HG02943 (cell line): Measurements from ENCODE around the gene BLACAT1.

Experiments
- ATAC-seq: cut with Tn5 transposase; IDR thresholded peaks from one replicate; pipeline ENCODE4 v1.9.1; 2021; ENCODE audit warnings: mild to moderate bottlenecking, low read depth, moderate library complexity; ENCODE audit not compliant: unreplicated experiment

The BLACAT1 gene

DNA sequence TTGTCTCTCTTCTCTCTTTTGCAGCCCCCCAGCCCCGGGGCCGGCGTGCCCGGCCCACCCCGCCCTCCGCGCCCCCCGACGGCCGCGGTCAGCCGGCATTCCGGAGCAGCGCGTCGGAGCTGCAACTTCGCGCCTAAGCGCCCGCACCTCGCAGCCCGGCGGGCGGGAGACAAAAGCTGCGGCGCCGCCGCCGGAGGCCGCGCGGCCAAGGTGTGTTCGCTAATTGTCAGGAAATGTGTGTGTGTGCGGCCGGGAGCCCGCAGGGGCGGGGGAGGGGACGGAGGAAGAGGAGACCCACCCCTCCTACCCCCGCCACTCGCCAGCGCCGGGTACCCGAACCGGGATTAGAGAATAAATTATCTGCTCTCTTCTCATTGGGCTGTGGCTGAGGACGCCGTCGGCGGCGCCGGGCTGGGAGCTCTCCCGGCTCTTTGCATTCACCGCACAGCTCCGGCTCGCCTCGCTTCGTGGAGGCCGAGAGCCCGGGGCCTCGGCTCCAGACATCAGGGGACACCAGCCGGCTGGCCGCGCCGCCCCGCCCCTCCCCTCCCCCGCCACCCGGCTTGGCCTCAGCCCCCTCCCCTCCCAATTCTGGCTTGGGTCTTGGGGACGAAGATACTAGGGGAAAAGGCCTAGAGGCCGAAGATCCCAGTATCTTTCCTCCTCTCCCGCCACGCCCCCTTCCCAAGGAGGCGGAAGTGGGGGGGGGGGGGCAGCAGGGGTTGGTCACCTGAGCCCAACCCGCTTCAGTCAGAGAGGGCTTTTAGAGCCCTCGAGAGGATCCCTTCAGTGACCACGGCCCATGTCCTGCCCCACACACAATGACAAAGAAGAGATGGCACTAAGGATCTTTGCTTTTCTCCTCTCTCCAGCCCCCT, 1.3 kb upstream of the BLACAT1 start:
- no peak for ATAC-seq

GRCh38 chr1:205456383-205456867, 580 bp upstream of the BLACAT1 start:
- ATAC-seq: no peak

GRCh38 chr1:205454903-205455335, 926 bp downstream of the BLACAT1 start:
- no peak for ATAC-seq

DNA sequence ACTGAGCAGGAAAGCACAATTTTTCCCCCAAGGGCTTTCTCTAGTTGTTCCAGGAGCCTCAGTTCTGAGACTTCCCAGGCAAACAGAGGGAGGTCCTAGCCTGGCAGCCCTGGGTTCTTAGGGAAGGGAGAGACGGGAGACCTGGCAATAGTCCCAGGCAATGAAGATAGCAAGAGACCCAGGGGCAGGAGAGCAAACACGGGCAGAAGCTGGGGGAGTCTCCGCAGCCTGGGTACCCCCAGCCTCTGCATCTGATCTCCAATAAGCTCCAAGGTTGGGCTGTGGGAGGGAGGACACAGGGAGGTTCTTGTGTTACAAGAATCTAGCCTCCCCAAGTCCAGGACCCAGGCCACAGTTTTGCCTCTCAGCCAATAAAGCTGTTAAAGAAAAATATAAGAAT, 2.4 kb downstream of the BLACAT1 start:
- ATAC-seq: no peak

GRCh38 chr1:205452933-205453332, 2.9 kb downstream of the BLACAT1 start:
- ATAC-seq: no peak

DNA sequence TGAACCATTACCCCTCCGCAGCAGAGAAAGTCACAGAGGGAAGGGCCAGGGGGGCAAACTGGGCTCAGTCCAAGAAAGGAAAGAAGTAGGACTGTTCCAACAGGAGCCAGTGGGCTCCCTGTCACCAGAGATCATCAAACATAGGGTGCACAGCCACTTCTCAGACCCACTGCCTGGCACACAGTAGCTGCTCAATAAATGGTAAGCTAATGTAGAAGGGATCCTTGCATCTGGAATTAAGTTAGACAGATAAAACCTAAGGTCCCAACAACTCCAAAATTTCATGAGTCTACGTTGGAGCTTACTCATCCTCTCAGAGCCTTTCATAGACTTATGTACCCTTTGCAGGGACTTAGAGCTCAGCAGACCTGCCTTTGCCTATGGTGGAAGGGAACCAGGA, 3.5 kb downstream of the BLACAT1 start:
- ATAC-seq: no peak

GRCh38 chr1:205451759-205452164, 4.1 kb downstream of the BLACAT1 start:
- no peak for ATAC-seq

GRCh38 chr1:205451202-205451601, 4.6 kb downstream of the BLACAT1 start:
- no peak for ATAC-seq

- no peak for ATAC-seq
Observed at GRCh38 chr1:205450448-205450847, 5.4 kb downstream of the BLACAT1 start.

GRCh38 chr1:205449750-205450443, 5.9 kb downstream of the BLACAT1 start:
- no peak for ATAC-seq

DNA sequence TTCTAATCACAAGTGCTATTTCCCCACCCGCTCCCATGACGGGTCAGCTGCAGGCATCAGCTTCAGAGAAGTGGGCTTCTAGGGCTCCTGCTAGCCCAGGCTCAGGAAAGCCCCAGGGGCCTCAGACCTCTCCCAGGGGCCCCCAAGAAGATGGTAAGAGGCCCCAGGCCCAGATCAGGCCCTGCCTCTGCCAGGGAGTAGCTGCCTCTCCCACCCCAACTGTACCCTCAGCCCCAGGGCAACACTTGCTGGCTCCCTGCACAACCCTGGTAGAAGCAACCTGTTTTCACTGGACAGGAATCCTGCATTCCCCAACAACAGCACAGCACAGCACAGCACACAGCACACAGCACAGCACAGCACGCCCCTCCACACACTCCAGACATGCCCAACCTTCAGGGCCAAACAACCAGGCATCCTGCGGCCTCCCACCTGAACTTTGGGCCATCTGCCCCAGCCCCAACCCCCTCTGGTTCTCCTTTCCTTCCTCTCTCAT, 6.5 kb downstream of the BLACAT1 start:
- ATAC-seq: no peak

DNA sequence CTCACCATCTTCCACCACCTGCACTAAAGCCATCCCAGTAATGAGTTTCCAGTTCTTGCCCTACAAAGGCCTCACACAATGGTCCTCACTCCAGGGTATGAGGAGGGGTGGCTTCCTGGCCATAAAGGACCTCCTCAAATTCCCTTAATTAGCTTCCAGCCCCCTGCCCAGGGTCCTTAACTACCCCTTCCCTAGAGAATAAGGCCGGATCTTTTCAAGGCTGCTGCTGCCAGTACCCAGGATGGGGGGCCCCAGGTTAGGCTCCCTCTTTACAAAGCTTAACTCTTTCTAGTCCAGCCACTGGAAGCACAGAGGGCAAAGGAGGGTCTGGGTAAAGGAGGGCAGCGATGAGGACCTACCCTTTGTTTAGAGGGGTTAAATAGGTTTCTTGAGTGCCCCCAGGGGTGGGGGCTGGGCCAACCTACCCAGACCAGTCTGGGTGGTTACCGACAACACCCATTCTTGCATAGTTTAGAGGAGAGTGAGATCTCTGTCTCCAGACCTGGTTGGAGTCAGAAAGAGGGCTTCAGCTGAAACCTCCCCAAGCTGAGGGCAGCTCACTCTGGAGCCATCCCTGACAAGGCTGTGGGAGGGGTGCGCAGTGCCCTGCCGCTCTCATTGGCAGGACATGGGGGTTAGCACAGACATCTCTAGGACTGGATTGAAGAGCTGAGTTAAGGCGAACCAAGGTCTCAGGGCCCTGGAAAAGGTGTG, 7.1 kb downstream of the BLACAT1 start:
- no peak for ATAC-seq

DNA sequence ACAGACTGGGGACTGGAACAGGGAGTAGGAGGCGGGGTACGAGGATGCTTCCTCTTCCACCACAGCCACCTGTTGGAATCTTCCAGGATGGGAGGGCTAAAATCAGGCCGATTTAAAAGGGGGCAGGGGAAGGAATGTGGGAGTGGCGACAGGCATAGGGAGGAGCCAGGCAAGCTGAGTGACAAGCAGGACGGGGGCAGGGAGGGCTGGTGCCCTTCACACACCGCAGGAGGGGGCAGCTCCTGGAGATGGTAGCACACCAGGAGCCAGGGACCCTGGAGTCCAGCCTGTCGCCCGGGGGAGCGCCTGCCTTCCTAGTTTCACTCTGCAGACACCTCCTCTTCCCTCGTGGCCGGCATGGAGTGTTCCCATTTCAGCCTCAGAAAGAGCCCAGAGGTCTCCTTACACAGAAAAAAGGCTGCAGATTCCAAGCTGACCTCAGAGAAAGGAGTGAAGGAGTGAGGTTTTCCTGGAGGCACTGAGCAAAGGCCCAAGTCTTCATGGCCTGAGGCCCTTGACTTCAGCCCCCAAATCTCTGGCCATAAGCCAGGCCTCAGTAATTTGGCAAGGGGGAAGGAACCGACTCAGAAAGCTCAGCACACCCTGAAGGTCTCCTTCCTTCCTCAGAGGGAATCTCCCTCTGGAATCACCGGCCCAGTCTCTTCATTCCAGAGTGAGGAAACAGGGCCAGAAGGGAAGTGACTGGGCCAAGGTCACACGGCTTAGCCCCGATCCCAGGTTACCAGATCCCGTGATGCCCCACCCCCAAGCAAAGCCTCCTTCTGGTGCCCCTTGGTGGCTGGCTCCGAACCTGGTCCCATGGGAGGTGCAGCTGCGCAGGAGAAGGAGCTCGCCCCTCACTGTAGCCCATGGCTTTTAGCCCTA, 8.1 kb downstream of the BLACAT1 start:
- no peak for ATAC-seq

GRCh38 chr1:205446828-205447227, 9.0 kb downstream of the BLACAT1 start:
- ATAC-seq: no peak

- ATAC-seq: no peak
Observed at GRCh38 chr1:205445646-205445935, 10.3 kb downstream of the BLACAT1 start.

- no peak for ATAC-seq
Observed at GRCh38 chr1:205444931-205445645, 10.8 kb downstream of the BLACAT1 start.

DNA sequence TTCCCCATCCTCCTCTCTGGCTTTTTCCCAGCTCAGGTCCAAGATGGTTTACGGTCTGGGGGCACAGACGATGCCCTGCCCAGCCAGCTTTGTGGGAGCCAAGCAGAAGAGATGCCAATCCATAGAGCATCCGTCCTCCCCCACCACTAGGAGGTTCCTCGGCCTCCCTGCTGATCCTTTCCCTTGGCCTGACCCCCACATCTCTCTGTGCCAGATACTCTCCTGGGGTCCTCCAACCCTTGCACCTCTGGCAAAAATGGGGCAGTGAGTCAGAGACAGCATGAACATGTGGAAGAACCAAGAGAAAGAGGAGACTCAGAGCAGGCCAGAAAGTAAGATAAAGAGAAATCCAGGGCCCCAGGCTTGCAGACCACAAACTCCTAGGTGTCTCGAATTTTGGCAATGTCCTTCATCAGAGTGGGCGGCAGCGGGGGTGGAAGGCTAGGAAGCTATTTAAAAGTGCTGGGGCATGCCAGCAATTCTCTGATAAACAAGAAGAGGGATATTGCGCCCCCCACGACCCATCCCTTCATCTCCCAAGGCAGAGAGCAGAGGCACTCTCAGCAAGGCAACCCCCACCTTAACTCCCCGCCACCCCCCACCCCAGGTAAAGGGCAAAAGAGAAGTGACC, 11.4 kb downstream of the BLACAT1 start:
- no peak for ATAC-seq

- no peak for ATAC-seq
Observed at GRCh38 chr1:205443585-205444299, 12.1 kb downstream of the BLACAT1 start.
